ENCODE measurements around the gene YWHAQ. TPM values are rescaled to one million over a fixed set of nuclear protein-coding genes. Genes with fewer than 3 reads are reported as not detected.

Gene YWHAQ
- total RNA-seq, 1 experiment from 2014 or later: 670 TPM

GRCh38 chr2:9655441-9656269 lies 24.9 kb upstream of the YWHAQ start:
- DNase-seq (ENCODE audit: low read depth): peak; percentile 93

GRCh38 chr2:9654452-9655100 lies 23.8 kb upstream of the YWHAQ start:
- no peak for DNase-seq (ENCODE audit: low read depth)

- DNase-seq (ENCODE audit: low read depth): no peak
Measured at GRCh38 chr2:9653485-9654271, 22.9 kb upstream of the YWHAQ start.

GRCh38 chr2:9652898-9653479 lies 22.2 kb upstream of the YWHAQ start:
- DNase-seq (ENCODE audit: low read depth): no peak

- no peak for DNase-seq (ENCODE audit: low read depth)
Measured at GRCh38 chr2:9652267-9652666, 21.5 kb upstream of the YWHAQ start.

GRCh38 chr2:9650119-9650821 lies 19.5 kb upstream of the YWHAQ start:
- DNase-seq (ENCODE audit: low read depth): no peak

- DNase-seq (ENCODE audit: low read depth): no peak
Measured at GRCh38 chr2:9649261-9649660, 18.5 kb upstream of the YWHAQ start.

- DNase-seq (ENCODE audit: low read depth): no peak
Measured at GRCh38 chr2:9648821-9649220, 18.0 kb upstream of the YWHAQ start.

GRCh38 chr2:9647884-9648283 lies 17.1 kb upstream of the YWHAQ start:
- no peak for DNase-seq (ENCODE audit: low read depth)

GRCh38 chr2:9646196-9647030 lies 15.6 kb upstream of the YWHAQ start:
- DNase-seq (ENCODE audit: low read depth): no peak

- DNase-seq (ENCODE audit: low read depth): no peak
Measured at GRCh38 chr2:9644603-9645002, 13.8 kb upstream of the YWHAQ start.

GRCh38 chr2:9644021-9644420 lies 13.2 kb upstream of the YWHAQ start:
- DNase-seq (ENCODE audit: low read depth): no peak

GRCh38 chr2:9641641-9642040 lies 10.8 kb upstream of the YWHAQ start:
- DNase-seq (ENCODE audit: low read depth): no peak

GRCh38 chr2:9640403-9641104 lies 9.8 kb upstream of the YWHAQ start:
- no peak for DNase-seq (ENCODE audit: low read depth)

- DNase-seq (ENCODE audit: low read depth): no peak
Measured at GRCh38 chr2:9639740-9640343, 9.0 kb upstream of the YWHAQ start.

GRCh38 chr2:9639000-9639602 lies 8.3 kb upstream of the YWHAQ start:
- DNase-seq (ENCODE audit: low read depth): no peak

- peak; percentile 94 for DNase-seq (ENCODE audit: low read depth)
Measured at GRCh38 chr2:9638532-9638931, 7.7 kb upstream of the YWHAQ start.

- peak; percentile 82 for DNase-seq (ENCODE audit: low read depth)
Measured at GRCh38 chr2:9637330-9637729, 6.5 kb upstream of the YWHAQ start.

GRCh38 chr2:9634133-9634532 lies 3.3 kb upstream of the YWHAQ start:
- DNase-seq (ENCODE audit: low read depth): peak; percentile 21

Measured in M059J (cell line).